Measurements from ENCODE around the gene ASPSCR1. TPM values are rescaled to one million over a fixed set of nuclear protein-coding genes. Genes with fewer than 3 reads are reported as not detected.

ASPSCR1 gene
- total and polyA plus RNA-seq, 2 of the 4 experiments (the other 2 are of a cell fraction), result 7.2 to 17.2 TPM

- no peak for TF ChIP-seq RFX5 (IDR thresholded peaks at IDR 0.05; ENCODE audit: low read depth, low read length)
- peak; percentile 99 for TF ChIP-seq BHLHE40 (IDR thresholded peaks at IDR 0.05; ENCODE audit: low read depth, low read length)
These were observed at the start of gene ASPSCR1 (continued) for GRCh38 chr17:81977211-81977808.

- Histone ChIP-seq H2BK5ac (ENCODE audit: low read depth, low read length, poor library complexity, severe bottlenecking) (peak within 1 kb of the TSS; percentile 71), H2BK120ac (ENCODE audit: low read depth, low read length) (peak within 1 kb of the TSS; percentile 1; the same call in 1 of the 2 replicates), H4K91ac (ENCODE audit: insufficient read depth, low read depth, low read length) (peak within 1 kb of the TSS; percentile 66), H3K27me3 (ENCODE audit: control insufficient read depth, insufficient read depth, low read length) (no peaks in the 10 kb centered on the region), H3K4me2 (ENCODE audit: low read depth, low read length) (peak within 1 kb of the TSS; percentile 78), H3K23ac (ENCODE audit: low read depth, low read length) (peak within 1 kb of the TSS; percentile 72), H3K9me1 (ENCODE audit: insufficient read depth, low read length) (peaks cover 17% of the 10 kb centered on the region), H4K5ac (ENCODE audit: low read depth, low read length) (peak within 1 kb of the TSS; percentile 44), H3K36me3 (ENCODE audit: control insufficient read depth, insufficient read depth, low read length) (peaks cover 4% of the 10 kb centered on the region; the same call in 1 of the 2 replicates), H2BK20ac (ENCODE audit: low read depth, low read length) (no peak within 1 kb of the TSS), H4K8ac (ENCODE audit: low read depth in 2 of 2, low read length in 2 of 2) (peak within 1 kb of the TSS; percentile 76 to 77; a peak in 3 of 4 replicates), H2AK9ac (replicated peaks; ENCODE audit: low read depth, low read length, poor library complexity) (peak within 1 kb of the TSS; percentile 99), H3K9ac (ENCODE audit: low read depth, low read length) (peak within 1 kb of the TSS; percentile 62), H2AK5ac (ENCODE audit: low read depth, low read length) (peak within 1 kb of the TSS; percentile 79), H3K14ac (replicated peaks; ENCODE audit: low read depth, low read length) (peak within 1 kb of the TSS; percentile 65), H3K18ac (ENCODE audit: low read depth, low read length) (no peak within 1 kb of the TSS; the same call in 1 of the 2 replicates), H3K4ac (ENCODE audit: low read depth, low read length) (peak within 1 kb of the TSS; percentile 77), H3K27ac (ENCODE audit: insufficient read depth, low read length) (peak within 1 kb of the TSS; percentile 79), H3K56ac (ENCODE audit: extremely low read depth, insufficient read depth, low read length) (peak within 1 kb of the TSS; percentile 41), H4K20me1 (ENCODE audit: insufficient read depth, low read length) (peaks cover 44% of the 10 kb centered on the region), H3K4me1 (ENCODE audit: control insufficient read depth, insufficient read depth, low read length) (peaks cover 26% of the 10 kb centered on the region), H2AFZ (replicated peaks; ENCODE audit: low read length, poor library complexity) (peak within 1 kb of the TSS; percentile 92), H3K79me1 (ENCODE audit: low read depth in 1 of 2, low read length in 2 of 2) (peaks cover 17 to 48% of the 10 kb centered on the region in 2 experiments; a peak in 3 of 4 replicates), H3K9me3 (ENCODE audit: control insufficient read depth, insufficient read depth, low read length) (no peaks in the 10 kb centered on the region), H3K4me3 (ENCODE audit: insufficient read depth, low read depth, low read length) (peak within 1 kb of the TSS; percentile 65), H2BK15ac (ENCODE audit: low read depth, low read length) (no peak within 1 kb of the TSS; the same call in 2 of the 3 replicates)
- TF ChIP-seq RAD21 (IDR thresholded peaks at IDR 0.05; ENCODE audit: low read length), result peak; percentile 28; the same call in 1 of the 2 replicates
- no peak for TF ChIP-seq SMC3 (IDR thresholded peaks at IDR 0.05; ENCODE audit: low read depth, low read length)
- peak; percentile 28; the same call in 1 of the 2 replicates for TF ChIP-seq CEBPB (IDR thresholded peaks at IDR 0.05; ENCODE audit: low read depth, low read length)
- 0 out of 2 replicates have a peak, but pooled peaks have one; percentile 23 for TF ChIP-seq FOS (IDR thresholded peaks at IDR 0.05; ENCODE audit: low read depth, low read length)
- TF ChIP-seq BHLHE40 (IDR thresholded peaks at IDR 0.05; ENCODE audit: low read depth, low read length), result peak; percentile 26; the same call in 1 of the 2 replicates
- TF ChIP-seq CHD1 (IDR thresholded peaks at IDR 0.05; ENCODE audit: low read depth, low read length), result no peak
- TF ChIP-seq CTCF (conservative IDR thresholded peaks at IDR 0.05; ENCODE audit: low read depth, low read length), result peak; percentile 45
- TF ChIP-seq MXI1 (IDR thresholded peaks at IDR 0.05; ENCODE audit: borderline replicate concordance, low read depth, low read length), result peak; percentile 40; the same call in 1 of the 2 replicates
- TF ChIP-seq USF2 (IDR thresholded peaks at IDR 0.05; ENCODE audit: low read depth, low read length), result peak; percentile 99
- in situ Hi-C loops (cut with MboI; ENCODE audit: low sequenced_read_pairs) (no loop called here), intact Hi-C loops (cut with micrococcal nuclease) (no loop called here), dilution Hi-C loops (cut with HindIII; ENCODE audit: low sequenced_read_pairs, unreplicated experiment) (no loop called here)
- DNase-seq (peak; percentile 90), ATAC-seq (ENCODE audit: low read depth) (peak; percentile 50)
- BruUV-seq (replicated peaks), result no TSS peak
- ChIA-PET POLR2A (ENCODE audit: unreplicated experiment) (no interaction called here), CTCF (interaction anchor here (0.9 to 1.3 kb wide), 2 partner anchors 32 to 92 kb away, joined by 3 read pairs; no protein-coding TSS in a partner anchor)
- WGBS, 2 experiments (ENCODE audit: extremely low coverage in 2 of 2, insufficient read length in 1 of 2), result 1% methylated on average over 63 of the region's 98 CpGs; no CpG with 5 or more reads in 1 of the 2 experiments
These were observed 49.5 kb upstream of the ASPSCR1 start, which contains the start of gene MAFG for GRCh38 chr17:81927653-81928543. TSS of gene MAFG (minus strand) at chr17:81927735. CDS start at chr17:81923185, 4,550 bp downstream.
